GM19468 (cell line): Measurements from ENCODE around the gene EGLN3.
"Not testable (repeated sequence)": the region's sequence is repeated elsewhere in the genome, so short reads cannot be mapped to it uniquely, and the experiment has no call there.

ENCODE experiments used
- ATAC-seq: cut with Tn5 transposase; IDR thresholded peaks from one replicate; pipeline ENCODE4 v1.9.1; 2021; ENCODE audit warnings: mild to moderate bottlenecking, moderate library complexity, moderate number of reproducible peaks; ENCODE audit not compliant: unreplicated experiment; ENCODE audit errors: extremely low read depth

The EGLN3 gene

GRCh38 chr14:33963892-33964291 is 13.0 kb upstream of the EGLN3 start:
- ATAC-seq, result no peak

GRCh38 chr14:33962466-33962865 is 11.6 kb upstream of the EGLN3 start:
- ATAC-seq, result not testable (repeated sequence)

DNA sequence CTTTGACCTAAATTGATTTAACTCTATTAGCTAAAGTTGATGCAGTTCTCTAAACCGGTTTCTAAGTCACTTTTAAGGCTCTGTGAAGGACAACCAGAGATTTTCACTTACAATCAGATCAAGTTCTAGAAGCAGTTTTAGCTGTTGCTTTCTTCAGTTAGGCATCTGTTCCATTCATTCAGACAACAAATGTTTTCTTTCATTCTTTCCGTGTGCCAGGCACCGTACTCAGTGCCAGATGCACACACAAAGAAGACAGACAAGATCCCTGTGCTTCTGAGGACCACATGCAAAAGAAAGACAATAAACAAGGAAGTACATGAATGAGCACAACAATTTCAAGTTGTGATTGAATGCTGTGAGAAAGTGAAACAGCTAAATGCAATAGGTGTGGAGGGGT is 11.1 kb upstream of the EGLN3 start:
- ATAC-seq, result no peak

GRCh38 chr14:33959692-33960151 is 8.8 kb upstream of the EGLN3 start:
- ATAC-seq, result no peak

GRCh38 chr14:33958605-33959226 is 7.8 kb upstream of the EGLN3 start:
- ATAC-seq, result no peak

DNA sequence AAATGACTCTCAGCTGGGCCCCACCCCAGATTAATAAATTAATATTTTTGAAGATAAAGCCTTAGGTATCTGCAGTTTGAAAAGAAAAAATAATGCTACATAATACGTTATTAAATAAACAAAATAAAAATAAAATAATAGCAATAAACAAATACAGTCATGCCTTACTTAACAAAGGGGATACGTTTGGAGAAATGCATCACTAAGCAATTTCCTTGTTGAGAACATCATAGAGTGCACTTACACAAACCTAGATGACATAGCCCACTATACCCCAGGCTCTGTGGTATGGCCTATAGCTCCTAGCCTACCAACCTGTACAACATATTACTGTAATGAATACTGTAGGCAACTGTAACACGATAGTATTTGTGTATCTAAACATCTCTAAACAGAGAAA is 7.1 kb upstream of the EGLN3 start:
- no peak for ATAC-seq

DNA sequence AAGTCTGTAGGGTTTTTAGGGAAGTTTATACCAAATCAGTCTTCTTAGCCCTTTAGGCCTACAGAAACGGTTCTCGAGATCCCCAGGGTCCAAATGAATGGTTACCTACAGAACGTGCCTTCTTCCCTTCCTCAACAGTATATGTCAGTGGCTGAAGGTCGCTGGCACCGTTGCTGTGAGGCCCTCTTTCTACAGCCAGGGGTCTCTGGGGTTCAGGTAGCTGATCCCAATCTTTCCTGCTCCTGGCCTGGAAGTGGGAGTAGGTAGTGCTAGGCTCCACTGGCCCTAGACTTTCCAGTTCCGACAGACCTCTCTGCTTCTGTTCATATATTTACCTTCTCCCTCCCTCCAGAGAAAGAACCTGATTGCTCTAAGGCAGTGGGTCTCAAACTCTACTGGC is 6.4 kb upstream of the EGLN3 start:
- ATAC-seq, result no peak

GRCh38 chr14:33956640-33957039 is 5.8 kb upstream of the EGLN3 start:
- no peak for ATAC-seq

DNA sequence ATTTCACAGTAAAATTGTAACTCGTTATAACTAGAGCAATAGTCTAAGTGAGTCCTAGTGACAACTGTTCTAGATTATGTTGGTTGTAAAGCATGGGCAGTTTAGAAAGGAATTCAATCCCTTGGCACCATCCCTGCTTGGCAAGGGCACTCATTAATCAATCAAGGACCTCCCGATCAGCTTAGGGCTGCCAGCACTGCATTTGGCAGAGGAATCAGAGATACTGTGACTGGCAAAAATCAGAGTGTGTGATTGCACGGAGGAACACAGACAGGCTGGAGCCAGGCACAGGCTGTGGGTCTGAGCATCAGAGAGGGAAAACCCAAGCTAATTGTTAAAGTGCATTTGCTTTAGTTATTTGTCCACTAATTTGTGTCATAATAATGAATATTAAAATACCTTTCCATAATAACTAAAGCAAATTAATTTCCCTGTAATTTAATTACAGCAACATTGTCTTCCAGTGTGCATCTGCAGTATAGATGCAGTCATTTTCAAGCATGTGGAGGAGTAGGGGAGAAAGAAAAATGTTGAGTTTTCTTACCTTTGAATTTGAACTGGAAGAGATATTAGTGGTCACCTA is 3.2 kb upstream of the EGLN3 start:
- ATAC-seq, result no peak

DNA sequence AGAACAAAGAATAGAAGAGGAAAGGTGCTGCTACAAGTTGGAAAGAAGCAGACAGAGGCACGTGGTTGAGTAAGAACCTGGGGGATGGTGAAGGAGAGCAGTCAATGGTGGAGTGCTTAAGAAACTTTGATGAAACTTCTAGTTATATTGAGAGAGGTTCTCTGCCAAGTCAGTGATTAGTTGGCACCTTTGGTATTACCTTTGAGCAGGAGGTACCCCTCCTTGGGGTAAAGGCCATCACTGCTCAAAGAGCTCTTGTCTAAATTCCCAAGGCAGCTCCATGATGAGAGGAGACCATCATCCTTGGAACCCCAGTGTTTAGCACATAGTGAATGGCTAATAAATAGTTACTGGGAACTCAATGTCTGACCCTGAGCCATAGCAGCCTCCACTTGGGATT is 1.7 kb upstream of the EGLN3 start:
- no peak for ATAC-seq

DNA sequence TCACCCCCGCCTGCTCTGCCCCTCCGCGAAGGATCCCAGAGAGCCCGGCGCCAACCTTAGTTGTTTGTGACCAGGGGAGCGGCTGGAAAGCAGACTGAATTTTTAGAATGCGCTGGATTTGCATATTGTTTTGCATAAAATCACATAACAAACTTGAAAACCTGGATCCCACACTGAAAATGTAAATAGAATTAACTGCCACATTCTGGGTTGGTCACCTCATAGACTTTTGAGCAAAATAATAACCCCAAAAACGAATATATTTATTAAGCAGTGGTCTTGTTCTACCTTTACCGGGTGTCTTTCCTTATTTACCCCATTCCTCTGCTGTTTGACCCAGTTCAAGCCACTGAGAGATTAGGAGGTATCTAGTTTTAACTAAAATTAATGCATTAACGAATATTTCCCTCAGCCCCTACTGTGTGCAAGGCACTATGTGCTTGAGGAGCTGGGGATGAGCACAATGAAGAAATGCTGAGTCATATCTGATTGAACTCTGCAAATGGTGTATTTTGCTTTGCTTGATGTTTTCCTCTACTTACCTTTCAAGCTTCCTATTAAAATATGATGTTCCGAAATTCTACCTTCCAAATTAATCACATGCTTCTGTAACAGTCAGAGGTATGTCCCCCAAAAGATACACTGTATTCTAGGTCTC is 438 bp upstream of the EGLN3 start:
- no peak for ATAC-seq

DNA sequence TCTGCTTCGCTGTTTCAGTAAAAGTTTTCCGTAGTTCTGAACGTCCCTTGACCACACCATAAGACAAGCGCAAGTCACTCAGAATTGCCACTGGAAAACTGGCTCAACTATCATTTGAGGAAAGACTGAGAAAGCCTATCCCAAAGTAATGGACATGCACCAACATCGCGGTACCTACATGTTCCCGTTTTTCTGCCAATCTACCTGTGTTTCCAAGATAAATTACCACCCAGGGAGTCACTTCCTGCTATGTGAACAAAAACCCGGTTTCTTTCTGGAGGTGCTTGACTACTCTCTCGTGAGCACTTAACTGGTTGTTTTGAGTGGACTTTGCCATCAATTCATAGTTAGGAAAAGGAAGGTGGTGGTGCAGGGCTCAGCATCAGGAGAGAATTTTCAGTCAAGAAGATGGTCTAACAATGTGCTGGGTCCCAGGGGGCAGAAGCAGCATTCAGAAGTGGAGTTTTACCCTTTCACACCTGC is 1.4 kb downstream of the EGLN3 start:
- no peak for ATAC-seq

DNA sequence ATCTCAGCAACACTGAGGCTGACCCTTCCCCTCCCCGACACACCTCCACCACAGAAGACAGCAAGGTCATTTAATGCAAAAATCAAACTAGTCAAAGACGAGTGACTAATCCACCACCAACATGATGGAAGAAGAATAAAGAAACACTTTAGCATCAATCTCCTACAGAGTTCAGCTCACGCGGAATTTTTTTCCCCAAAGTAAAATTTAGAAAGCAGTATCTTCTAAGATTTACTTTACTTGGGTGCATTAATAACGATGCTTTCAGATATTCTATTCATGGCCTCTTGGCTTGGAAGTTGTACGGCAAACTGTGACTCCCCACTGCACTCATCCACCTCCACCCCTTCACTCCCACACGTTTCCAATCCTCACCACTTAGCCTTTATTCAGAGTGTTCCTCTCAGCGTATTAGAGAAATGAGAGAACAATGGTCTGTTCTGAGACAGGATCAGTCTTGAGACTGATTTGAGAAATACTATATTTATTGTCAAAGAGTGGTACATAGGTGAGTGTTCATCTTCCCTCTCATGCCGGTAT is 1.9 kb downstream of the EGLN3 start:
- ATAC-seq, result no peak

GRCh38 chr14:33948145-33948868 is 2.6 kb downstream of the EGLN3 start:
- no peak for ATAC-seq

GRCh38 chr14:33946679-33947476 is 4.0 kb downstream of the EGLN3 start:
- ATAC-seq, result no peak

GRCh38 chr14:33945210-33946088 is 5.4 kb downstream of the EGLN3 start:
- no peak for ATAC-seq

DNA sequence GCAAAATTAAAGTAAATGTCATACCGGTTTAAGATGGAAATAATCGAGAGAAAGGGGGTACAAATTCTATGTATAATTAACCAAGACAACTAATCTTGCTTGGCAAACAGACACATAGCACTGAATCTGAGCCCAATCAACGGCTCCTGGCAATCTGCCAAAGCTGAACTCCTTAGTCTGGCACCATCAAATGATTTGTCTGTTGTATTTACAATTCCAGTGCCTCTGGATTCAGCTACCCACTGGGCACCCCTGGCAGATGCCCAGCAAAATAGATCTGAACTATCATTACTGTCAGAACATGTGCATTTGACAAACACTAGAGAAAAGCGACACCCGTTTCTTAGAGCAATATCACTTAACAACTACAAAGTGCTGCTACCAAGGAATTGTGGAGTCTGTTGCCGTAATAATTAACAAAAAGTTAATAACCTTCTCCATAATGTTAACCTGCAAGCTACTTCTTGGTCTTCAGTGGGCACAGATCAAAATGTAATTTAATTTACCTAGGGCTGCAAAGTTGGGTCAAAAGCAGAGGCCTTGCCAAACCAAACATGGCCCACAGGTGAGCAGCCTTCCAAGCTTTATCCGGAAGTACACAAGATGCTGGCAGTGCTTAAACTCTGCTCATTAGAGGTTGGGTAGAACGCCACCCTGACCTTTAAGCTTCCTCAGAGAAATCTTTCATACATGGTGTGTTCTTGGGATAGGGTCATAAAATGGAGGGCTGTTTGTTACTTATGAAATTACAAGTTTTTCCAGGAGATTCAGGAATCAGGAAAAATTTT is 7.6 kb downstream of the EGLN3 start:
- no peak for ATAC-seq

DNA sequence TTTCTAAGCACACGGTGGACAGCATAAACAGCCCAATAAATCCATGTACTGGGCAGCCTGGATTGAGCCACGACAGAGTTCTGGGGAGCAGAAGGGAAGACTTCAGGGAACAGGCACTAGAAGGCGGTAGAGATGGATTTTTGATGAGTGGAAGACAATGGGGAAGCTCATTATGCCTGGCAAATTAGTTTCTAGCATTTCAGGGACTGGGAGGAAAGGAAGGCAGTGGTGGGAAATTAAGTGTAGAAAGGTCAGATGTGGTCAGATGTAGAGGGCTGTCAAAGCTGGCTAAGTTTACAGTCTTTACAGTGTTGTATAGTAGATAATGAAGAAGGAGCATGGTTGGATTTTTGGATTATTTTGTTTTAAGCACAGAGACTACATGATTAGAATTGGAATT is 9.2 kb downstream of the EGLN3 start:
- no peak for ATAC-seq
